Peyer's patch (tissue), 4 donors: ENCODE measurements around the gene ANKFN1. TPM values are rescaled to one million over a fixed set of nuclear protein-coding genes. Genes with fewer than 3 reads are reported as not detected.

Source experiments
- DNase-seq, 3 donors: peaks; one replicate each; pipeline ENCODE4 v3.0.0-alpha.2; 2017 to 2019
- H3K27ac ChIP-seq, 4 donors: fragments of 200-600 bp; sonication (generic); one replicate each; pipeline ENCODE4 v1.5.1; 2016 to 2019
- H3K27me3 ChIP-seq, 2 donors: fragments of 200-600 bp; sonication (generic); one replicate each; pipeline ENCODE4 v1.5.1; 2019
- H3K36me3 ChIP-seq, 3 donors: fragments of 200-600 bp; sonication (generic); one replicate each; pipeline ENCODE4 v1.5.1; 2016 to 2019
- H3K4me1 ChIP-seq, 4 donors: fragments of 200-600 bp; sonication (generic); one replicate each; pipeline ENCODE4 v1.5.1; 2016 to 2019
- H3K4me3 ChIP-seq, 4 donors: fragments of 200-600 bp; sonication (generic); 1 replicate in 3 of 4; 2 replicates in 1 of 4; pipeline ENCODE4 v1.5.1; 2016 to 2019; ENCODE audit warnings: mild to moderate bottlenecking in 1 of 4
- H3K9me3 ChIP-seq, 4 donors: fragments of 200-600 bp; sonication (generic); one replicate each; pipeline ENCODE4 v1.5.1; 2016 to 2019; ENCODE audit warnings: mild to moderate bottlenecking in 1 of 4
- CTCF ChIP-seq, 6 experiments: fragments of 450-650 bp in 4 of 6; fragments of 200-600 bp in 2 of 6; sonication (generic) in 1 of 6; IDR thresholded peaks; one replicate each; pipeline ENCODE4 v1.5.1; 2017 to 2019; ENCODE audit warnings: antibody characterized with exemption in 6 of 6, mild to moderate bottlenecking in 3 of 6, moderate library complexity in 1 of 6
- POLR2A ChIP-seq, 2 donors: fragments of 450-650 bp; IDR thresholded peaks; one replicate each; pipeline ENCODE4 v1.5.1; 2017; ENCODE audit warnings: antibody characterized with exemption in 2 of 2, mild to moderate bottlenecking in 2 of 2, moderate library complexity in 2 of 2
- total RNA-seq, 4 donors: library from RNA; depleted of rRNA; stranded (reverse); fragments of >200 nt; gene quantifications; one replicate each; pipeline ENCODE4 v1.1.0, GENCODE V29; 2016

The ANKFN1 gene
- total RNA-seq, 4 donors from 2014 or later = 0.95 to 2.0 (median 1.6) TPM; not detected in 1

GRCh38 chr17:56231693-56232092 is 78.4 kb downstream of the ANKFN1 start:
- no peaks in the 10 kb centered on the region for H3K27me3 ChIP-seq
- no peak overlapping the region for H3K4me3 ChIP-seq
- no peak for DNase-seq
- no peak overlapping the region for H3K27ac ChIP-seq
- no peaks in the 10 kb centered on the region for H3K36me3 ChIP-seq
- TF ChIP-seq CTCF (IDR thresholded peaks at IDR 0.05) (no peak), POLR2A (IDR thresholded peaks at IDR 0.05) (no peak)
- H3K4me1 ChIP-seq = no peaks in the 10 kb centered on the region
- no peaks in the 10 kb centered on the region for H3K9me3 ChIP-seq

- no peaks in the 10 kb centered on the region for H3K4me1 ChIP-seq
- no peak overlapping the region for H3K4me3 ChIP-seq
- H3K9me3 ChIP-seq = no peaks in the 10 kb centered on the region
- TF ChIP-seq CTCF (IDR thresholded peaks at IDR 0.05) = no peak
- no peak for TF ChIP-seq POLR2A (IDR thresholded peaks at IDR 0.05)
- H3K36me3 ChIP-seq = no peaks in the 10 kb centered on the region
- no peak for DNase-seq
- no peak overlapping the region for H3K27ac ChIP-seq
- no peaks in the 10 kb centered on the region for H3K27me3 ChIP-seq
Measured at GRCh38 chr17:56244268-56244890, 91.1 kb downstream of the ANKFN1 start.

GRCh38 chr17:56247816-56248215 is 94.5 kb downstream of the ANKFN1 start:
- TF ChIP-seq CTCF (IDR thresholded peaks at IDR 0.05) (no peak), POLR2A (IDR thresholded peaks at IDR 0.05) (no peak)
- no peak for DNase-seq
- no peak overlapping the region for H3K4me3 ChIP-seq
- H3K4me1 ChIP-seq = no peaks in the 10 kb centered on the region
- H3K9me3 ChIP-seq = no peaks in the 10 kb centered on the region
- no peaks in the 10 kb centered on the region for H3K36me3 ChIP-seq
- H3K27ac ChIP-seq = no peak overlapping the region
- H3K27me3 ChIP-seq = no peaks in the 10 kb centered on the region

GRCh38 chr17:56257075-56257474 is 103.8 kb downstream of the ANKFN1 start:
- H3K4me1 ChIP-seq = no peaks in the 10 kb centered on the region
- H3K4me3 ChIP-seq = no peak overlapping the region
- TF ChIP-seq POLR2A (IDR thresholded peaks at IDR 0.05) (no peak), CTCF (IDR thresholded peaks at IDR 0.05) (no peak)
- DNase-seq = no peak
- no peaks in the 10 kb centered on the region for H3K27me3 ChIP-seq
- H3K9me3 ChIP-seq = no peaks in the 10 kb centered on the region
- no peak overlapping the region for H3K27ac ChIP-seq
- no peaks in the 10 kb centered on the region for H3K36me3 ChIP-seq

- no peak for DNase-seq
- TF ChIP-seq POLR2A (IDR thresholded peaks at IDR 0.05) = no peak
- H3K4me1 ChIP-seq = no peaks in the 10 kb centered on the region
- H3K27ac ChIP-seq = no peak overlapping the region
- no peaks in the 10 kb centered on the region for H3K9me3 ChIP-seq
- no peaks in the 10 kb centered on the region for H3K36me3 ChIP-seq
- no peak overlapping the region for H3K4me3 ChIP-seq
- no peaks in the 10 kb centered on the region for H3K27me3 ChIP-seq
Measured at GRCh38 chr17:56260376-56261002, 107.2 kb downstream of the ANKFN1 start.

GRCh38 chr17:56262803-56263202 is 109.5 kb downstream of the ANKFN1 start:
- no peak for DNase-seq
- no peak overlapping the region for H3K4me3 ChIP-seq
- H3K36me3 ChIP-seq = no peaks in the 10 kb centered on the region
- TF ChIP-seq CTCF (IDR thresholded peaks at IDR 0.05) = no peak
- TF ChIP-seq POLR2A (IDR thresholded peaks at IDR 0.05) = no peak
- no peaks in the 10 kb centered on the region for H3K4me1 ChIP-seq
- no peak overlapping the region for H3K27ac ChIP-seq
- H3K27me3 ChIP-seq = no peaks in the 10 kb centered on the region
- no peaks in the 10 kb centered on the region for H3K9me3 ChIP-seq
